Measurements from ENCODE around the gene SALL3.

GRCh38 chr18:78980279-78980771 is 707 bp downstream of the SALL3 start:
- TF ChIP-seq CTCF (IDR thresholded peaks at IDR 0.05; ENCODE audit: insufficient read depth, low read depth, low read length) (no peak), EZH2 (IDR thresholded peaks at IDR 0.05; ENCODE audit: insufficient read depth, low read length) (no peak)

Data from astrocyte (in vitro differentiated cells and primary cell).